Hepatocyte (in vitro differentiated cells): Measurements from ENCODE around the gene ATXN10. TPM values are rescaled to one million over a fixed set of nuclear protein-coding genes. Genes with fewer than 3 reads are reported as not detected.

Experiments
- DNase-seq: peaks from one replicate; pipeline ENCODE4 v3.0.0-alpha.2; 2016; ENCODE audit warnings: low spot score
- H2AFZ ChIP-seq: fragments of 200-600 bp; sonication (generic); 2 replicates; pipeline ENCODE4 v1.6.0; 2016; ENCODE audit warnings: antibody characterized with exemption, mild to moderate bottlenecking
- H3K27ac ChIP-seq: fragments of 200-600 bp; sonication (generic); 2 replicates; pipeline ENCODE4 v1.5.1; 2016; ENCODE audit warnings: mild to moderate bottlenecking
- H3K27me3 ChIP-seq: fragments of 200-600 bp; sonication (generic); 2 replicates; pipeline ENCODE4 v1.6.1; 2016
- H3K36me3 ChIP-seq: fragments of 200-600 bp; sonication (generic); replicated peaks from 2 replicates; pipeline ENCODE4 v1.5.1; 2016; ENCODE audit warnings: low read depth; ENCODE audit not compliant: insufficient read depth
- H3K4me1 ChIP-seq: fragments of 200-600 bp; sonication (generic); 2 replicates; pipeline ENCODE4 v1.5.1; 2016; ENCODE audit warnings: mild to moderate bottlenecking, moderate library complexity; ENCODE audit not compliant: insufficient read depth
- H3K4me2 ChIP-seq: fragments of 200-600 bp; sonication (generic); 2 replicates; pipeline ENCODE4 v1.6.0; 2016
- H3K4me3 ChIP-seq: fragments of 200-600 bp; sonication (generic); 2 replicates; pipeline ENCODE4 v1.5.1; 2016; ENCODE audit warnings: mild to moderate bottlenecking
- H3K79me2 ChIP-seq: fragments of 200-600 bp; sonication (generic); 2 replicates; pipeline ENCODE4 v1.6.0; 2017; ENCODE audit warnings: mild to moderate bottlenecking
- H3K9me2 ChIP-seq: fragments of 200-600 bp; sonication (generic); replicated peaks from 2 replicates; pipeline ENCODE4 v1.6.0; 2017; ENCODE audit warnings: mild to moderate bottlenecking; ENCODE audit not compliant: insufficient read depth
- H3K9me3 ChIP-seq: fragments of 200-600 bp; sonication (generic); 2 replicates; pipeline ENCODE4 v1.5.1; 2016; ENCODE audit warnings: low read depth, mild to moderate bottlenecking
- H4K20me1 ChIP-seq: fragments of 200-600 bp; sonication (generic); 2 replicates; pipeline ENCODE4 v1.6.0; 2016; ENCODE audit warnings: mild to moderate bottlenecking; ENCODE audit not compliant: insufficient read depth, poor library complexity, severe bottlenecking
- CTCF ChIP-seq: fragments of 200-600 bp; sonication (generic); IDR thresholded peaks from 2 replicates; pipeline ENCODE4 v1.5.1; 2016; ENCODE audit warnings: antibody characterized with exemption, mild to moderate bottlenecking; ENCODE audit not compliant: poor library complexity
- EZH2 ChIP-seq: fragments of 200-600 bp; sonication (generic); IDR thresholded peaks from 2 replicates; pipeline ENCODE4 v1.6.1; 2016; ENCODE audit warnings: antibody characterized with exemption, mild to moderate bottlenecking, borderline replicate concordance
- EZH2phosphoT487 ChIP-seq: fragments of 200-600 bp; sonication (generic); IDR thresholded peaks from one replicate; pipeline ENCODE4 v1.6.1; 2018; ENCODE audit warnings: antibody characterized with exemption, mild to moderate bottlenecking, low read depth, moderate library complexity; ENCODE audit not compliant: unreplicated experiment, severe bottlenecking
- WGBS: methylation state at CpG from one replicate; pipeline ENCODE4 v1.1.6; 2016; ENCODE audit warnings: low lambda C conversion rate; ENCODE audit errors: missing lambda C conversion rate; 5-methylcytosine and 5-hydroxymethylcytosine counted together
- polyA plus RNA-seq: library from polyadenylated mRNA; unstranded; fragments of >200 nt; fragmentation: Nextera tagmentation; extraction: Ambion mirVana; gene quantifications from 2 replicates; pipeline ENCODE4 v1.2.1, GENCODE V29; 2016
- total RNA-seq: library from RNA; depleted of rRNA; stranded (reverse); fragments of >200 nt; gene quantifications from 2 replicates; pipeline ENCODE4 v1.2.3, GENCODE V29; 2014

ATXN10 gene
- total and polyA plus RNA-seq, 2 experiments from 2014 or later = 141 to 186 TPM

- no peak overlapping the region for H3K27ac ChIP-seq
- peaks cover 37% of the 10 kb centered on the region for H3K79me2 ChIP-seq
- H3K36me3 ChIP-seq = no peaks in the 10 kb centered on the region
- H3K9me3 ChIP-seq = no peaks in the 10 kb centered on the region
- H2AFZ ChIP-seq = no peak overlapping the region
- H3K9me2 ChIP-seq = no peaks in the 10 kb centered on the region
- WGBS = 93% methylated on average over 4 of the region's 4 CpGs
- no peak overlapping the region for H3K4me2 ChIP-seq
- H3K27me3 ChIP-seq = no peaks in the 10 kb centered on the region
- H3K4me3 ChIP-seq = no peak overlapping the region
- no peaks in the 10 kb centered on the region for H3K4me1 ChIP-seq
- H4K20me1 ChIP-seq = peaks cover 8% of the 10 kb centered on the region
- TF ChIP-seq EZH2phosphoT487 (no peak), CTCF (no peak), EZH2 (no peak)
- no peak for DNase-seq
Measured at GRCh38 chr22:45718391-45718790, 46.8 kb downstream of the ATXN10 start.

GRCh38 chr22:45720839-45721378 lies 49.3 kb downstream of the ATXN10 start:
- 93% methylated on average over 5 of the region's 5 CpGs for WGBS
- H3K36me3 ChIP-seq = no peaks in the 10 kb centered on the region

GRCh38 chr22:45722006-45722405 lies 50.4 kb downstream of the ATXN10 start:
- Histone ChIP-seq H3K9me2 (no peaks in the 10 kb centered on the region), H3K4me2 (no peak overlapping the region), H2AFZ (no peak overlapping the region), H3K27me3 (no peaks in the 10 kb centered on the region), H3K27ac (no peak overlapping the region), H3K36me3 (no peaks in the 10 kb centered on the region), H4K20me1 (peaks cover 19% of the 10 kb centered on the region), H3K4me3 (no peak overlapping the region), H3K9me3 (no peaks in the 10 kb centered on the region), H3K4me1 (no peaks in the 10 kb centered on the region), H3K79me2 (peaks cover 49% of the 10 kb centered on the region)
- WGBS = 73% methylated on average over 2 of the region's 2 CpGs
- TF ChIP-seq EZH2 = no peak
- no peak for TF ChIP-seq EZH2phosphoT487
- TF ChIP-seq CTCF = no peak
- DNase-seq = no peak

More at GRCh38 chr22:45720839-45721378, 49.3 kb downstream of the ATXN10 start:
- no peaks in the 10 kb centered on the region for H3K4me1 ChIP-seq
- H3K79me2 ChIP-seq = peaks cover 48% of the 10 kb centered on the region
- TF ChIP-seq EZH2phosphoT487 = no peak
- no peak for TF ChIP-seq EZH2
- TF ChIP-seq CTCF = no peak
- H2AFZ ChIP-seq = no peak overlapping the region
- H3K4me2 ChIP-seq = no peak overlapping the region
- H3K27ac ChIP-seq = no peak overlapping the region
- no peak for DNase-seq
- H4K20me1 ChIP-seq = peaks cover 15% of the 10 kb centered on the region
- no peaks in the 10 kb centered on the region for H3K9me3 ChIP-seq
- no peaks in the 10 kb centered on the region for H3K27me3 ChIP-seq
- no peak overlapping the region for H3K4me3 ChIP-seq
- no peaks in the 10 kb centered on the region for H3K9me2 ChIP-seq

- no peak for TF ChIP-seq EZH2phosphoT487
- no peak for TF ChIP-seq CTCF
- no peak overlapping the region for H2AFZ ChIP-seq
- no peak for DNase-seq
- 97% methylated on average over 2 of the region's 2 CpGs for WGBS
- H3K9me2 ChIP-seq = no peaks in the 10 kb centered on the region
- no peak overlapping the region for H3K4me3 ChIP-seq
- no peaks in the 10 kb centered on the region for H3K27me3 ChIP-seq
- no peak overlapping the region for H3K27ac ChIP-seq
- H4K20me1 ChIP-seq = peaks cover 20% of the 10 kb centered on the region
- no peaks in the 10 kb centered on the region for H3K4me1 ChIP-seq
- H3K79me2 ChIP-seq = peaks cover 56% of the 10 kb centered on the region
- no peaks in the 10 kb centered on the region for H3K9me3 ChIP-seq
- H3K36me3 ChIP-seq = no peaks in the 10 kb centered on the region
- no peak overlapping the region for H3K4me2 ChIP-seq
Measured at GRCh38 chr22:45726081-45726480, 54.4 kb downstream of the ATXN10 start.
